ENCODE data around the gene TMEM198. TPM values are rescaled to one million over a fixed set of nuclear protein-coding genes. Genes with fewer than 3 reads are reported as not detected.

The TMEM198 gene
- total and polyA plus RNA-seq, 9 of the 15 experiments (the other 6 are each of a cell fraction or from before 2014, with no cell fraction given), result 0.03 to 3.8 (median 1.0) TPM

DNA sequence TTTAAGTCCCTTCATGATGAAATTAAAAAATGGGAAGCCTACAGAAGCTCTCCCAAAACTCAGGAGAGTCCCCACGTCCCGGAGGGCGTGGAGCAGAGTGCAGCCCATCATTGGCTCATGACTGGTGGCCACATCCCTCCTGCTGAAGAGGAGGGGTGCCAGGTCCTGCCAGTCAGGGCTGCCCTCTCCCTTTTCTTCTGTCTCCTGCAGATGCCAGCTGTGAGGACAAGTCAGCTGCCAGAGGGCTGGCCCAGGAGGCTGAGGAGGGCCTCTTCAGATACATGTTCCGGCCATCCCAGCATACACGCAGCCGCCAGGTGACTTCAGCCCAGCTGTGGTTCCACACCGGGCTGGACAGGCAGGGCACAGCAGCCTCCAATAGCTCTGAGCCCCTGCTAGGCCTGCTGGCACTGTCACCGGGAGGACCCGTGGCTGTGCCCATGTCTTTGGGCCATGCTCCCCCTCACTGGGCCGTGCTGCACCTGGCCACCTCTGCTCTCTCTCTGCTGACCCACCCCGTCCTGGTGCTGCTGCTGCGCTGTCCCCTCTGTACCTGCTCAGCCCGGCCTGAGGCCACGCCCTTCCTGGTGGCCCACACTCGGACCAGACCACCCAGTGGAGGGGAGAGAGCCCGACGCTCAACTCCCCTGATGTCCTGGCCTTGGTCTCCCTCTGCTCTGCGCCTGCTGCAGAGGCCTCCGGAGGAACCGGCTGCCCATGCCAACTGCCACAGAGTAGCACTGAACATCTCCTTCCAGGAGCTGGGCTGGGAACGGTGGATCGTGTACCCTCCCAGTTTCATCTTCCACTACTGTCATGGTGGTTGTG is 30.9 kb downstream of the TMEM198 start (continued):
- TF ChIP-seq, protein P1, sequence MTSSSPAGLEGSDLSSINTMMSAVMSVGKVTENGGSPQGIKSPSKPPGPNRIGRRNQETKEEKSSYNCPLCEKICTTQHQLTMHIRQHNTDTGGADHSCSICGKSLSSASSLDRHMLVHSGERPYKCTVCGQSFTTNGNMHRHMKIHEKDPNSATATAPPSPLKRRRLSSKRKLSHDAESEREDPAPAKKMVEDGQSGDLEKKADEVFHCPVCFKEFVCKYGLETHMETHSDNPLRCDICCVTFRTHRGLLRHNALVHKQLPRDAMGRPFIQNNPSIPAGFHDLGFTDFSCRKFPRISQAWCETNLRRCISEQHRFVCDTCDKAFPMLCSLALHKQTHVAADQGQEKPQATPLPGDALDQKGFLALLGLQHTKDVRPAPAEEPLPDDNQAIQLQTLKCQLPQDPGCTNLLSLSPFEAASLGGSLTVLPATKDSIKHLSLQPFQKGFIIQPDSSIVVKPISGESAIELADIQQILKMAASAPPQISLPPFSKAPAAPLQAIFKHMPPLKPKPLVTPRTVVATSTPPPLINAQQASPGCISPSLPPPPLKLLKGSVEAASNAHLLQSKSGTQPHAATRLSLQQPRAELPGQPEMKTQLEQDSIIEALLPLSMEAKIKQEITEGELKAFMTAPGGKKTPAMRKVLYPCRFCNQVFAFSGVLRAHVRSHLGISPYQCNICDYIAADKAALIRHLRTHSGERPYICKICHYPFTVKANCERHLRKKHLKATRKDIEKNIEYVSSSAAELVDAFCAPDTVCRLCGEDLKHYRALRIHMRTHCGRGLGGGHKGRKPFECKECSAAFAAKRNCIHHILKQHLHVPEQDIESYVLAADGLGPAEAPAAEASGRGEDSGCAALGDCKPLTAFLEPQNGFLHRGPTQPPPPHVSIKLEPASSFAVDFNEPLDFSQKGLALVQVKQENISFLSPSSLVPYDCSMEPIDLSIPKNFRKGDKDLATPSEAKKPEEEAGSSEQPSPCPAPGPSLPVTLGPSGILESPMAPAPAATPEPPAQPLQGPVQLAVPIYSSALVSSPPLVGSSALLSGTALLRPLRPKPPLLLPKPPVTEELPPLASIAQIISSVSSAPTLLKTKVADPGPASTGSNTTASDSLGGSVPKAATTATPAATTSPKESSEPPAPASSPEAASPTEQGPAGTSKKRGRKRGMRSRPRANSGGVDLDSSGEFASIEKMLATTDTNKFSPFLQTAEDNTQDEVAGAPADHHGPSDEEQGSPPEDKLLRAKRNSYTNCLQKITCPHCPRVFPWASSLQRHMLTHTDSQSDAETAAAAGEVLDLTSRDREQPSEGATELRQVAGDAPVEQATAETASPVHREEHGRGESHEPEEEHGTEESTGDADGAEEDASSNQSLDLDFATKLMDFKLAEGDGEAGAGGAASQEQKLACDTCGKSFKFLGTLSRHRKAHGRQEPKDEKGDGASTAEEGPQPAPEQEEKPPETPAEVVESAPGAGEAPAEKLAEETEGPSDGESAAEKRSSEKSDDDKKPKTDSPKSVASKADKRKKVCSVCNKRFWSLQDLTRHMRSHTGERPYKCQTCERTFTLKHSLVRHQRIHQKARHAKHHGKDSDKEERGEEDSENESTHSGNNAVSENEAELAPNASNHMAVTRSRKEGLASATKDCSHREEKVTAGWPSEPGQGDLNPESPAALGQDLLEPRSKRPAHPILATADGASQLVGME (CRISPR knock-in tag; IDR thresholded peaks at IDR 0.05), result no peak
- TF ChIP-seq, protein P2, sequence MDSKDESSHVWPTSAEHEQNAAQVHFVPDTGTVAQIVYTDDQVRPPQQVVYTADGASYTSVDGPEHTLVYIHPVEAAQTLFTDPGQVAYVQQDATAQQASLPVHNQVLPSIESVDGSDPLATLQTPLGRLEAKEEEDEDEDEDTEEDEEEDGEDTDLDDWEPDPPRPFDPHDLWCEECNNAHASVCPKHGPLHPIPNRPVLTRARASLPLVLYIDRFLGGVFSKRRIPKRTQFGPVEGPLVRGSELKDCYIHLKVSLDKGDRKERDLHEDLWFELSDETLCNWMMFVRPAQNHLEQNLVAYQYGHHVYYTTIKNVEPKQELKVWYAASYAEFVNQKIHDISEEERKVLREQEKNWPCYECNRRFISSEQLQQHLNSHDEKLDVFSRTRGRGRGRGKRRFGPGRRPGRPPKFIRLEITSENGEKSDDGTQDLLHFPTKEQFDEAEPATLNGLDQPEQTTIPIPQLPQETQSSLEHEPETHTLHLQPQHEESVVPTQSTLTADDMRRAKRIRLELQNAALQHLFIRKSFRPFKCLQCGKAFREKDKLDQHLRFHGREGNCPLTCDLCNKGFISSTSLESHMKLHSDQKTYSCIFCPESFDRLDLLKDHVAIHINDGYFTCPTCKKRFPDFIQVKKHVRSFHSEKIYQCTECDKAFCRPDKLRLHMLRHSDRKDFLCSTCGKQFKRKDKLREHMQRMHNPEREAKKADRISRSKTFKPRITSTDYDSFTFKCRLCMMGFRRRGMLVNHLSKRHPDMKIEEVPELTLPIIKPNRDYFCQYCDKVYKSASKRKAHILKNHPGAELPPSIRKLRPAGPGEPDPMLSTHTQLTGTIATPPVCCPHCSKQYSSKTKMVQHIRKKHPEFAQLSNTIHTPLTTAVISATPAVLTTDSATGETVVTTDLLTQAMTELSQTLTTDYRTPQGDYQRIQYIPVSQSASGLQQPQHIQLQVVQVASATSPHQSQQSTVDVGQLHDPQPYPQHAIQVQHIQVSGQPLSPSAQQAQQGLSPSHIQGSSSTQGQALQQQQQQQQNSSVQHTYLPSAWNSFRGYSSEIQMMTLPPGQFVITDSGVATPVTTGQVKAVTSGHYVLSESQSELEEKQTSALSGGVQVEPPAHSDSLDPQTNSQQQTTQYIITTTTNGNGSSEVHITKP (IDR thresholded peaks at IDR 0.05; ENCODE audit: partially characterized antibody), result peak; percentile 86

All from K562 (cell line).